M059J (cell line): ENCODE results near the gene FADD. TPM values are rescaled to one million over a fixed set of nuclear protein-coding genes. Genes with fewer than 3 reads are reported as not detected.
A peak's percentile ranks its signal among the peaks of the same experiment; 100 is the strongest.
"Not testable (repeated sequence)": the region's sequence is repeated elsewhere in the genome, so short reads cannot be mapped to it uniquely, and the experiment has no call there.

Source experiments
- DNase-seq: peaks from one replicate; pipeline ENCODE4 v3.0.0-alpha.2; 2012; ENCODE audit warnings: low read depth
- total RNA-seq: library from RNA; depleted of rRNA; stranded (reverse); fragments of >200 nt; shearing (Covaris generic); gene quantifications from 2 replicates; pipeline ENCODE4 v1.2.3, GENCODE V29; 2014

The FADD gene
- total RNA-seq, 1 experiment from 2014 or later, result 51.6 TPM

- DNase-seq, result no peak
Observed at GRCh38 chr11:70180906-70181305, 22.2 kb upstream of the FADD start.

- no peak for DNase-seq
Observed at GRCh38 chr11:70182266-70182665, 20.8 kb upstream of the FADD start.

- no peak for DNase-seq
Observed at GRCh38 chr11:70183032-70183431, 20.1 kb upstream of the FADD start.

- no peak for DNase-seq
Observed at GRCh38 chr11:70183483-70184176, 19.5 kb upstream of the FADD start.

- no peak for DNase-seq
Observed at GRCh38 chr11:70184396-70184795, 18.7 kb upstream of the FADD start.

- DNase-seq, result no peak
Observed at GRCh38 chr11:70185348-70186055, 17.6 kb upstream of the FADD start.

GRCh38 chr11:70186420-70186819 is 16.7 kb upstream of the FADD start:
- no peak for DNase-seq

- DNase-seq, result no peak
Observed at GRCh38 chr11:70186936-70187335, 16.2 kb upstream of the FADD start.

- no peak for DNase-seq
Observed at GRCh38 chr11:70187771-70188170, 15.3 kb upstream of the FADD start.

- DNase-seq, result no peak
Observed at GRCh38 chr11:70189622-70190021, 13.5 kb upstream of the FADD start.

- DNase-seq, result peak; percentile 56
Observed at GRCh38 chr11:70191495-70192140, 11.5 kb upstream of the FADD start.

- no peak for DNase-seq
Observed at GRCh38 chr11:70192666-70193410, 10.3 kb upstream of the FADD start.

GRCh38 chr11:70193411-70194292 is 9.4 kb upstream of the FADD start:
- no peak for DNase-seq

- DNase-seq, result no peak
Observed at GRCh38 chr11:70194792-70195791, 8.0 kb upstream of the FADD start.

- DNase-seq, result peak; percentile 36
Observed at GRCh38 chr11:70200212-70200844, 2.8 kb upstream of the FADD start.

- DNase-seq, result not testable (repeated sequence)
Observed at GRCh38 chr11:70201047-70201446, 2.0 kb upstream of the FADD start.

- DNase-seq, result no peak
Observed at GRCh38 chr11:70201882-70202861, 924 bp upstream of the FADD start.
